HEK293 (cell line): ENCODE measurements around the gene SLAMF9.

Source experiments
- CTCF ChIA-PET: fragments of 350-600 bp; formaldehyde crosslinking; extraction: SDS; loops from one replicate; lab custom pipeline; 2021; ENCODE audit warnings: antibody characterized with exemption; lab: Yijun Ruan, JAX
- POLR2A ChIA-PET: fragments of 300-600 bp; formaldehyde crosslinking; extraction: SDS; loops from one replicate; lab custom pipeline; 2020; ENCODE audit warnings: antibody characterized with exemption, inconsistent platforms; lab: Yijun Ruan, JAX
- H3K27ac ChIP-seq: fragments of 200-500 bp; sonication (Bioruptor generic); 2 replicates; pipeline ENCODE4 v1.5.1; 2014; ENCODE audit warnings: low read depth, low read length, control low read depth, inconsistent platforms; ENCODE audit errors: extremely low read depth
- H3K36me3 ChIP-seq, 2 experiments: fragments of 200-500 bp in 1 of 2; sonication (Bioruptor generic) in 1 of 2; 1 replicate in 1 of 2; 2 replicates in 1 of 2; pipeline ENCODE4 v1.5.1; 2014 to 2017; ENCODE audit warnings: inconsistent platforms in 2 of 2, low read length in 2 of 2; ENCODE audit not compliant: control insufficient read depth in 2 of 2, insufficient read depth in 1 of 2
- H3K4me1 ChIP-seq: fragments of 200-500 bp; sonication (Bioruptor generic); 2 replicates; pipeline ENCODE4 v1.5.1; 2014; ENCODE audit warnings: mild to moderate bottlenecking, low read length, inconsistent platforms; ENCODE audit not compliant: control insufficient read depth, insufficient read depth
- H3K4me3 ChIP-seq: 2 replicates; pipeline ENCODE4 v1.5.1; 2011; ENCODE audit warnings: low read depth, mild to moderate bottlenecking, control low read depth, low read length, moderate library complexity
- H3K9me3 ChIP-seq: fragments of 200-500 bp; sonication (Bioruptor generic); 2 replicates; pipeline ENCODE4 v1.5.1; 2014; ENCODE audit warnings: low read depth, low read length, inconsistent platforms; ENCODE audit not compliant: control insufficient read depth, insufficient read depth
- BCL11A ChIP-seq: fragments of 450-650 bp; formaldehyde crosslinking; IDR thresholded peaks from 2 replicates; pipeline ENCODE4 v1.5.1; 2016; ENCODE audit warnings: low read depth, missing biosample characterization, missing genetic modification characterization
- HOXC10 ChIP-seq: sonication (generic); formaldehyde crosslinking; IDR thresholded peaks from 2 replicates; pipeline ENCODE4 v1.8.1; 2023; ENCODE audit warnings: mild to moderate bottlenecking, missing genetic modification reagents
- PRDM1 ChIP-seq: fragments of 450-650 bp; formaldehyde crosslinking; IDR thresholded peaks from 2 replicates; pipeline ENCODE4; 2016; ENCODE audit warnings: missing biosample characterization, missing genetic modification characterization
- SCRT1 ChIP-seq: fragments of 450-650 bp; formaldehyde crosslinking; IDR thresholded peaks from 2 replicates; pipeline ENCODE4 v1.5.1; 2016; ENCODE audit warnings: missing biosample characterization, missing genetic modification characterization, borderline replicate concordance
- ZNF214 ChIP-seq: fragments of 450-650 bp; formaldehyde crosslinking; IDR thresholded peaks from 2 replicates; pipeline ENCODE4 v1.5.1; 2017; ENCODE audit warnings: missing biosample characterization, mild to moderate bottlenecking, missing genetic modification characterization, borderline replicate concordance
- ZNF341 ChIP-seq: fragments of 450-650 bp; formaldehyde crosslinking; IDR thresholded peaks from 2 replicates; pipeline ENCODE4; 2016; ENCODE audit warnings: low read depth, missing biosample characterization, missing genetic modification characterization
- ZNF404 ChIP-seq: fragments of 450-650 bp; formaldehyde crosslinking; IDR thresholded peaks from 2 replicates; pipeline ENCODE4 v1.5.1; 2017; ENCODE audit warnings: missing biosample characterization, missing genetic modification characterization
- ZNF416 ChIP-seq: fragments of 450-650 bp; formaldehyde crosslinking; IDR thresholded peaks from 2 replicates; pipeline ENCODE4 v1.5.1; 2016; ENCODE audit warnings: missing biosample characterization, missing genetic modification characterization
- ZNF433 ChIP-seq: fragments of 450-650 bp; formaldehyde crosslinking; IDR thresholded peaks from 2 replicates; pipeline ENCODE4 v1.5.1; 2016; ENCODE audit warnings: missing biosample characterization, missing genetic modification characterization, low read depth
- ZNF621 ChIP-seq: fragments of 450-650 bp; formaldehyde crosslinking; IDR thresholded peaks from 2 replicates; pipeline ENCODE4 v1.5.1; 2017; ENCODE audit warnings: missing biosample characterization, missing genetic modification characterization
- ZNF654 ChIP-seq: fragments of 450-650 bp; formaldehyde crosslinking; IDR thresholded peaks from 2 replicates; pipeline ENCODE4 v1.5.1; 2016; ENCODE audit warnings: low read depth, missing biosample characterization, missing genetic modification characterization
- ZNF664 ChIP-seq: fragments of 450-650 bp; formaldehyde crosslinking; IDR thresholded peaks from 2 replicates; pipeline ENCODE4 v1.5.1; 2016; ENCODE audit warnings: missing biosample characterization, missing genetic modification characterization
- ZNF707 ChIP-seq: fragments of 450-650 bp; formaldehyde crosslinking; IDR thresholded peaks from 2 replicates; pipeline ENCODE4 v1.5.1; 2016; ENCODE audit warnings: missing biosample characterization, missing genetic modification characterization
- TF ChIP-seq, protein P1 (sequence below): fragments of 450-650 bp; formaldehyde crosslinking; IDR thresholded peaks from 2 replicates; pipeline ENCODE4 v1.5.1; 2016; ENCODE audit warnings: missing biosample characterization, missing genetic modification characterization, low read depth
- TF ChIP-seq, protein P2 (sequence below): fragments of 450-650 bp; formaldehyde crosslinking; IDR thresholded peaks from 2 replicates; pipeline ENCODE4 v1.5.1; 2016; ENCODE audit warnings: missing biosample characterization, missing genetic modification characterization

The SLAMF9 gene

DNA sequence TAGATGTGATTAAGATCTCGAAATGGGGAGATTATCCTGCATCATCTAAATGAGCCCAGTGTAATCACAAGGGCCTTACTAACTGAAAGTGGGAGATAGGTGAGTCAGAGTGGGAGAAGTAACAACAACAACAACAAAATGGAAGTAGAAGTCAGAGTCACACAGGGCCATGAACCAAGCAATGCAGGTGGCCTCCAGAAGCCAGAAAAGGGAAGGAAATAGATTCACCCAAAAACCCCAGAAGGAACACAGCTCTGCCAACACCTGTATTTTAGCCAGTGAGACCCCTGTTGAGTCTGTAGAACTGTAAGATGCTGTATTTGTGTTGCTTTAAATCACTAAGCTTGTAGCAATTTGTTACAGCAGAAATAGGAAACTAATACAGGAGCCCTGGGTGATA is 32.8 kb downstream of the SLAMF9 start (continued):
- TF ChIP-seq, protein P1, sequence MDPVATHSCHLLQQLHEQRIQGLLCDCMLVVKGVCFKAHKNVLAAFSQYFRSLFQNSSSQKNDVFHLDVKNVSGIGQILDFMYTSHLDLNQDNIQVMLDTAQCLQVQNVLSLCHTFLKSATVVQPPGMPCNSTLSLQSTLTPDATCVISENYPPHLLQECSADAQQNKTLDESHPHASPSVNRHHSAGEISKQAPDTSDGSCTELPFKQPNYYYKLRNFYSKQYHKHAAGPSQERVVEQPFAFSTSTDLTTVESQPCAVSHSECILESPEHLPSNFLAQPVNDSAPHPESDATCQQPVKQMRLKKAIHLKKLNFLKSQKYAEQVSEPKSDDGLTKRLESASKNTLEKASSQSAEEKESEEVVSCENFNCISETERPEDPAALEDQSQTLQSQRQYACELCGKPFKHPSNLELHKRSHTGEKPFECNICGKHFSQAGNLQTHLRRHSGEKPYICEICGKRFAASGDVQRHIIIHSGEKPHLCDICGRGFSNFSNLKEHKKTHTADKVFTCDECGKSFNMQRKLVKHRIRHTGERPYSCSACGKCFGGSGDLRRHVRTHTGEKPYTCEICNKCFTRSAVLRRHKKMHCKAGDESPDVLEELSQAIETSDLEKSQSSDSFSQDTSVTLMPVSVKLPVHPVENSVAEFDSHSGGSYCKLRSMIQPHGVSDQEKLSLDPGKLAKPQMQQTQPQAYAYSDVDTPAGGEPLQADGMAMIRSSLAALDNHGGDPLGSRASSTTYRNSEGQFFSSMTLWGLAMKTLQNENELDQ = no peak
- TF ChIP-seq ZNF416 (tag by site-specific recombination) (no peak), ZNF707 (tag by site-specific recombination) (no peak), BCL11A (tag by site-specific recombination) (no peak), PRDM1 (tag by site-specific recombination) (peak; percentile 44; the same call in 1 of the 2 replicates), ZNF621 (tag by site-specific recombination) (no peak)

DNA sequence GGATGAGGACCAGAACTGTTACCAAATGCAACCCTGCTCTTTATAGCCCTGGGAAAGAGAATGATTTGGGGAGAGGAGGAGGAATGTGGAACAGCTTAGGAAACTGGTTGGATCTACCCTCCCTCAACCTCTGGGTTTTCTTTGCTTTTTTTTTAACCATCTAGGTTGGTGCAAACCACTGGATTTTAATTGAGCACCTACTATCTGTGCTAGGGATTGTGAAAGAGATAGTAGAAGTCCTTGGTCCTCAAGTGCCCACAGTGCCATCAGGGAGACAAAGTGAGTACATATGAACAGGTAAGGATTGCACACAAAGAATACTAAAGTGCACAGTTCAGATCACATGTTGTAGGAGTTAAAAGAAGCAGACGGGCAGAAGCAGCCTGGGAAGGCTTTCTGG is 33.4 kb downstream of the SLAMF9 start:
- H3K4me1 ChIP-seq = peaks cover 22% of the 10 kb centered on the region
- CTCF ChIA-PET = interaction anchor here (2.2 kb wide), 1 partner anchor 87 kb away, joined by 14 read pairs; no protein-coding TSS in a partner anchor

DNA sequence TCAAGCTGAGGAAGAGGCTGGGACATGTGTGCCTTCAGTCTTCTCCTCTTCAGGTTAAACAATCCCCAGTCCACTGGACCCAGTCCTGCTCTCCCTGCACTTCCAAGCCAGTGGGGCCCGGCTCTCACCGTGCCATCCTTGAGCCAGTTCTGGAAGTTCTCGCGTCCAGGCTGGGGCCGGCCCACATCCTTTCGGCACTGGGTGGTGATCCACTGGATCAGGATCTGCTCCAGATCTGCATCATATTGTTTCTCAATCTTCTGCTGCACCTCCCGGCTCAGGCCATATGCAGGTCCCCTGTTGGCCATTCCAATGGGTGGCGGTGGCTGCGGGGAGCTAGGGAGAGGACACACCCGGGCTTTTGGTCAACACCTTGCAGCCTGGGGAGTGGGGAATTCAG is 33.8 kb downstream of the SLAMF9 start:
- ChIA-PET POLR2A (no interaction called here), CTCF (interaction anchor here (2.2 kb wide), 1 partner anchor 87 kb away, joined by 14 read pairs; no protein-coding TSS in a partner anchor)
- no peak overlapping the region for H3K27ac ChIP-seq
- peaks cover 27% of the 10 kb centered on the region for H3K4me1 ChIP-seq
- peaks cover 6 to 56% of the 10 kb centered on the region in 2 experiments; a peak in 2 of 3 replicates for H3K36me3 ChIP-seq
- H3K9me3 ChIP-seq = no peaks in the 10 kb centered on the region
- H3K4me3 ChIP-seq = no peak overlapping the region
- no peak for TF ChIP-seq ZNF404
- no peak for TF ChIP-seq SCRT1

More for the DNA sequence above, 33.4 kb downstream of the SLAMF9 start:
- TF ChIP-seq ZNF433 (no peak), ZNF341 (tag by site-specific recombination) (peak; percentile 64), ZNF664 (peak; percentile 98)
- Histone ChIP-seq H3K9me3 (no peaks in the 10 kb centered on the region), H3K4me3 (no peak overlapping the region), H3K36me3 (peaks cover 6 to 56% of the 10 kb centered on the region in 2 experiments; a peak in 2 of 3 replicates), H3K27ac (no peak overlapping the region)
- POLR2A ChIA-PET = no interaction called here

DNA sequence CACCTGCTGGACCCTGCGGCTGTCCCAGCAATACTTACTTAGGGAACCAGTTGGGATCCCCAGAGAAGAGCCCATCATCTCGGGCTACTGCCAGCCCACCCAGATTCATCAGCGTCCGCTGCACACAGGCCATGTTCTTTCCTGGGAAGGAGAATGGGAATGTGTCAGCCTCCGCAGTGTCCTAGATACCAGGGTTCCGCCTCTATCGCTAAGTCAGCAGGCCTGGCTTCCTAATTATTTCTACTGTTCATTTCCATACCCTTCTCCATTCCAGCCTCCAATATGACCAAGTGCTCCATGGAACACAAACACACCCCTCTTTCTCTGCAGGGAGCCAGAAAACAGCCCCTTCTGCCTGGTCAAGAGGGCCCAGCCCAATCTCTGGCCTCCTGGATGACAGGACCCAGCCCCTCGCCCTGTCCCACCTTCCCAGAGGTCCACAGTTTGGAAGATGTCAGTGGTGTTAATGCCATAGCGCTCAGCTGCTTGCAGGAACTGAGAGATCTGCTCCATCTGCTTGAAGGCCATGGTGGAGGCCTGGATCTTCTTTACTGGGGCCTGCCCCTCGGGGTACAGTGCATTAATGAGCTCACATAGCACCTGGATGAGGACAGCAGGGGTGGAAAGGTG is 34.7 kb downstream of the SLAMF9 start:
- peaks cover 6 to 56% of the 10 kb centered on the region in 2 experiments; a peak in 2 of 3 replicates for H3K36me3 ChIP-seq
- ChIA-PET POLR2A (interaction anchor here (0.8 to 1.5 kb wide), 2 partner anchors 13 to 29 kb away, joined by 3 read pairs; no protein-coding TSS in a partner anchor), CTCF (interaction anchor here (0.8 to 1.2 kb wide), 2 partner anchors 87 to 128 kb away, joined by 3 to 6 read pairs; no protein-coding TSS in a partner anchor)
- H3K9me3 ChIP-seq = no peaks in the 10 kb centered on the region
- H3K27ac ChIP-seq = no peak overlapping the region
- TF ChIP-seq ZNF654 (tag by site-specific recombination) = no peak
- H3K4me1 ChIP-seq = peaks cover 31% of the 10 kb centered on the region
- H3K4me3 ChIP-seq = no peak overlapping the region

DNA sequence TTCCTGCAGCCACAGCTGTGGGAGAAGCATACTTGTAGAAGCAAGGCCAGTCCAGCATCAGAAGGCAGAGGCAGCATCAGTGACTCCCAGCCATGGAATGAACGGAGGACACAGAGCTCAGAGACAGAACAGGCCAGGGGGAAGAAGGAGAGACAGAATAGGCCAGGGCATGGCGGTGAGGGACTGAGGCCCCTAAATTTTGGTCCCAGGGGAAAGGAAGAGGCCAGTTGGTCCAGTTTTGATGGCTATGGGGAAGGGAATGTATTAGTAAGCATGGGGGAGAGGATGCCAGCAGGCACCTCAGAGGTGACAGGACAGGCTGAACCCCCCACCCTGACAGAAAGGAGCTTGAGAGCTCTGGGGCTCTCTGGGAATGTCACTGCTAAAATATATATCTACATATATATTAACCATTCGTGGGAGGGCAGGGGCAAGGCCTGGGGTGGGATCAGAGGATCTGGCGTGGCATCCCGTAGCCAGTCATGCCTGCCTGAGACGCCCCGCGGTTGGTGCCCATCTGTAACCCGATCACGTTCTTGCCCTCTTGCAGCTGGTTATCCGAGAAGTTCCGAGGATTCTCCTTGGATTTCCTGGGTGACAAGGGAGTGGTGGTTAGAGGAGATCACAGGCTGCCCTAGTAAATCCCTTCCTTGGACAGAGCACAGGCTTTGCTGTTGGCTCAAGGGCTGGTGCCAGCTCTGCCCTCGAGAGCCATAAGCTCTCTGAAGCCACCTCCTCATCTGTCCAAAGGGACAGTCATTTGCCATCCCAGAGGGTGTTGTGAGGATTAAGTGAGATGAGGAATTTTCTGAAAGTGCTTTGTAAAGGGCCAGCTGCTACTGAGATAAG is 35.5 kb downstream of the SLAMF9 start:
- no peak overlapping the region for H3K4me3 ChIP-seq
- ChIA-PET CTCF (interaction anchor here (0.6 to 1.2 kb wide), 3 partner anchors 87 to 129 kb away, joined by 3 to 6 read pairs (median 3); no protein-coding TSS in a partner anchor), POLR2A (interaction anchor here (0.8 to 1.5 kb wide), 2 partner anchors 12 to 28 kb away, joined by 3 read pairs; no protein-coding TSS in a partner anchor)
- no peak for TF ChIP-seq HOXC10
- TF ChIP-seq ZNF214 (tag by site-specific recombination) = no peak
- TF ChIP-seq, protein P2, sequence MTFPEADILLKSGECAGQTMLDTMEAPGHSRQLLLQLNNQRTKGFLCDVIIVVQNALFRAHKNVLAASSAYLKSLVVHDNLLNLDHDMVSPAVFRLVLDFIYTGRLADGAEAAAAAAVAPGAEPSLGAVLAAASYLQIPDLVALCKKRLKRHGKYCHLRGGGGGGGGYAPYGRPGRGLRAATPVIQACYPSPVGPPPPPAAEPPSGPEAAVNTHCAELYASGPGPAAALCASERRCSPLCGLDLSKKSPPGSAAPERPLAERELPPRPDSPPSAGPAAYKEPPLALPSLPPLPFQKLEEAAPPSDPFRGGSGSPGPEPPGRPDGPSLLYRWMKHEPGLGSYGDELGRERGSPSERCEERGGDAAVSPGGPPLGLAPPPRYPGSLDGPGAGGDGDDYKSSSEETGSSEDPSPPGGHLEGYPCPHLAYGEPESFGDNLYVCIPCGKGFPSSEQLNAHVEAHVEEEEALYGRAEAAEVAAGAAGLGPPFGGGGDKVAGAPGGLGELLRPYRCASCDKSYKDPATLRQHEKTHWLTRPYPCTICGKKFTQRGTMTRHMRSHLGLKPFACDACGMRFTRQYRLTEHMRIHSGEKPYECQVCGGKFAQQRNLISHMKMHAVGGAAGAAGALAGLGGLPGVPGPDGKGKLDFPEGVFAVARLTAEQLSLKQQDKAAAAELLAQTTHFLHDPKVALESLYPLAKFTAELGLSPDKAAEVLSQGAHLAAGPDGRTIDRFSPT (tag by site-specific recombination) = 0 out of 2 replicates have a peak, but pooled peaks have one; percentile 19
- H3K27ac ChIP-seq = no peak overlapping the region
- H3K4me1 ChIP-seq = peaks cover 34% of the 10 kb centered on the region
- no peaks in the 10 kb centered on the region for H3K9me3 ChIP-seq
- peaks cover 6 to 56% of the 10 kb centered on the region in 2 experiments; a peak in 2 of 3 replicates for H3K36me3 ChIP-seq
